AG04449 (cell line): Measurements from ENCODE around the gene NTF3.

Experiments used
- CTCF ChIA-PET: fragments of 350-600 bp; formaldehyde crosslinking; extraction: SDS; loops from one replicate; lab custom pipeline; 2021; ENCODE audit warnings: antibody characterized with exemption; lab: Yijun Ruan, JAX
- POLR2A ChIA-PET: fragments of 400-600, 350-600 bp; formaldehyde crosslinking; extraction: SDS; loops from one replicate; lab custom pipeline; 2020; ENCODE audit warnings: antibody characterized with exemption, inconsistent platforms; lab: Yijun Ruan, JAX
- DNase-seq: peaks from one replicate; pipeline ENCODE4 v3.0.0-alpha.2; 2010; ENCODE audit warnings: low read depth, low spot score
- H3K4me3 ChIP-seq: 2 replicates; pipeline ENCODE4 v1.5.1; 2011; ENCODE audit warnings: low read depth, mild to moderate bottlenecking, control low read depth, low read length
- CTCF ChIP-seq: IDR thresholded peaks from one replicate; pipeline ENCODE4 v1.5.1; 2011; ENCODE audit warnings: mild to moderate bottlenecking, moderate library complexity, low read length, control low read depth, inconsistent platforms; ENCODE audit not compliant: insufficient read depth; ENCODE audit errors: missing control alignments

The NTF3 gene

GRCh38 chr12:5461966-5462365, 30.1 kb downstream of the NTF3 start:
- DNase-seq = no peak
- ChIA-PET POLR2A (no interaction called here), CTCF (interaction anchor here (1.5 kb wide), 2 partner anchors 34 to 282 kb away, joined by 5 read pairs; no protein-coding TSS in a partner anchor)
- no peak overlapping the region for H3K4me3 ChIP-seq
- no peak for TF ChIP-seq CTCF

DNA sequence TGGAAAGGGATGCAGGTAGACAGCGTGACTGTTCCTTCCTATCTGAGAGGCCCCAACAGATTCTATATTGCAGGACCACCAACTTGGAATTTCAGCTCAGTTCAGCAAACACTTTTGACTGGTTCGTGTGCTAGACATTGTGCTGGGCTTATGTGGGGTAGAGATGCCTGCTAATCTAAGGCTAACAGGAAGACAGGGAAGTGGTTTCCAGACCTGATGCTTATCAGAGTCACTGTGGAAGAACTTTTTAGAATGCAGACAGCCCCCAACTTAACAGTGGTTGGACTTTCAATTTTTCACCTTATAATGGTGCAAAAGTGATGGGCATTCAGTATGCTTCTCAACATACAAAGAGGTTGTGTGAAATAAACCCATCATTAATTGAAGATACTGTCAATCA, 32.2 kb downstream of the NTF3 start:
- CTCF ChIA-PET = interaction anchor here (1.5 to 1.9 kb wide), 3 partner anchors 22 to 185 kb away, joined by 3 to 7 read pairs (median 4); no protein-coding TSS in a partner anchor
- no peak for DNase-seq
- POLR2A ChIA-PET = no interaction called here
- H3K4me3 ChIP-seq = no peak overlapping the region
- no peak for TF ChIP-seq CTCF

- ChIA-PET POLR2A (interaction anchor here (1.0 kb wide), 1 partner anchor 8 kb away, joined by 5 read pairs; no protein-coding TSS in a partner anchor), CTCF (interaction anchor here (0.8 to 1.9 kb wide), 2 partner anchors 25 to 36 kb away, joined by 3 to 4 read pairs; no protein-coding TSS in a partner anchor)
- DNase-seq = no peak
- TF ChIP-seq CTCF = no peak
- H3K4me3 ChIP-seq = no peak overlapping the region
Measured at GRCh38 chr12:5465384-5465783, 33.5 kb downstream of the NTF3 start.

DNA sequence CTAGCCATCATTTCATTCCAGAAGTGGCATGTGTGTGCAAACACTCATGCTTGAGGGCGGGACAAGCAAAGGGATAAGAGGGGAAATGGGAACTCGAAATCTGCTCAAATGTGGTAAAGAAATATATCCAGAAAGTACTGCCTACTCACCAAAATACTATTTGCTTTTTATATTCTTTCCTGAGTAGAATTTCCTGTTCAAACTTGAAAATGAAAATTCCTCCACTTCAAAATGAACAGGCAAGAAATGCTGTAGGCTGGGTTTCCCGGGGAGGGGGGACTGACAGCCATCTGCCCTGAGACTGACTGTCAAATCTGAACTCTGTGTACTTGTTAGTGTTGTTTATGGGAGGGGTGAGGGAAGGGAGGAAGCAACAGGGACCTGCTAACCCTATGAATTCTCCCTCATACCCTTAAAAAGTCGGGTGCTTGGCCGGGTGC, 34.6 kb downstream of the NTF3 start:
- DNase-seq = peak; percentile 23
- POLR2A ChIA-PET = no interaction called here
- CTCF ChIA-PET = interaction anchor here (1.0 kb wide), 2 partner anchors 38 to 183 kb away, joined by 3 to 5 read pairs; no protein-coding TSS in a partner anchor
- H3K4me3 ChIP-seq = no peak overlapping the region
- no peak for TF ChIP-seq CTCF

GRCh38 chr12:5467931-5468330, 36.0 kb downstream of the NTF3 start:
- TF ChIP-seq CTCF = no peak
- H3K4me3 ChIP-seq = no peak overlapping the region
- DNase-seq = no peak
- ChIA-PET CTCF (interaction anchor here (1.6 kb wide), 1 partner anchor 32 kb away, joined by 3 read pairs; no protein-coding TSS in a partner anchor), POLR2A (no interaction called here)

DNA sequence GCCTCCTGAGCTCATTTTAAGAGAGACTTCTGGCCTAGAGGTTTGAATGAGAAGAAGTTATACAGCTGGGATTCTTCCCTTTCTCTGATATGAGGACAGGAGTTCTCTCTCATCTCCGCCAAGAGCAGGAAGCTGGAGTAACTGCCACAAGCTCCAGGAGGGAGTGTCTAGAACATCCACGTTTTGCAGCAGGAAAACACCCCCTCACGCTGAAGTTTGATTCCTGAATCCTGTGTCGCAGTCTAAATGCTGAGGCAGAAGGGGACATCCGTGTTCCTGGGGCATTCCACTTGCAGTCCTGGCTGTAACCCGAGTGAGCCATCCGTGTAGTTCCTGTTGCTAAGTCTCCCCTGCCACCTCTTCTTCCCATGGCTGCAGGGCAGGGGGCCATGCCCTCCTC, 38.3 kb downstream of the NTF3 start:
- POLR2A ChIA-PET = no interaction called here
- H3K4me3 ChIP-seq = no peak overlapping the region

More for the DNA sequence above, 38.3 kb downstream of the NTF3 start:
- no peak for TF ChIP-seq CTCF
- DNase-seq = no peak
- CTCF ChIA-PET = no interaction called here
